Activated CD8-positive, alpha-beta memory T cell treated with anti-CD3 and anti-CD28 coated beads for 36 hours (primary cell): ENCODE measurements around the gene C6orf15. TPM values are rescaled to one million over a fixed set of nuclear protein-coding genes. Genes with fewer than 3 reads are reported as not detected.

Experiments used
- CTCF ChIA-PET: fragments of 350-600 bp; sonication (Branson Sonifier 250); formaldehyde crosslinking; loops from one replicate; lab custom pipeline; 2021; ENCODE audit warnings: antibody characterized with exemption; lab: Charles Lee
- POLR2A ChIA-PET: fragments of 350-600 bp; sonication (Branson Sonifier 250); formaldehyde crosslinking; loops from one replicate; lab custom pipeline; 2021; ENCODE audit warnings: antibody characterized with exemption; lab: Charles Lee
- total RNA-seq, 2 experiments: library from RNA; stranded (reverse); gene quantifications; one replicate each; pipeline ENCODE4 v1.2.3, GENCODE V29; 2021

The C6orf15 gene
- total RNA-seq: not detected

DNA sequence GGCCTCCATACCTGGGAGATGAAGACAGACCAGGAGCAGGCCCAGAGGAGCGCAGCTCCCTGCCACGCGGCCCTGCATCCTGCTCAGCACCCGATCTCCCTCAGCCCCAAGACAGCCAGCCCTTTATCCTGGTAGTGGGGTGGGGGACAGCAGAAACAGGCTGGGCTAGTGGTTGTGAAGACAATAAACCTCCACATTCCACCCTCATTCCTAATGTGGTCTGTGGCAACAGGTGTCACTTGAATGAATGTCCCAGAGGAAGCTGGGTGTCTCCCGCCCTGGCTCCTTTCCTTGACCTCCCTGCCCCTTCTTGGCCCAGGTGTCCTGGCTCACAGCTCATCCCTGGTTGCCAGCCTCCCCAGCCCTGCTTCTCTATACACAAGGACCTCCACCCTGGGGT, at the start of gene C6orf15:
Gene C6orf15 (minus strand): TSS at position 98 of the 400 bp plus-strand sequence. CDS start 20 bp downstream, at position 78.
- ChIA-PET CTCF (no interaction called here), POLR2A (no interaction called here)

DNA sequence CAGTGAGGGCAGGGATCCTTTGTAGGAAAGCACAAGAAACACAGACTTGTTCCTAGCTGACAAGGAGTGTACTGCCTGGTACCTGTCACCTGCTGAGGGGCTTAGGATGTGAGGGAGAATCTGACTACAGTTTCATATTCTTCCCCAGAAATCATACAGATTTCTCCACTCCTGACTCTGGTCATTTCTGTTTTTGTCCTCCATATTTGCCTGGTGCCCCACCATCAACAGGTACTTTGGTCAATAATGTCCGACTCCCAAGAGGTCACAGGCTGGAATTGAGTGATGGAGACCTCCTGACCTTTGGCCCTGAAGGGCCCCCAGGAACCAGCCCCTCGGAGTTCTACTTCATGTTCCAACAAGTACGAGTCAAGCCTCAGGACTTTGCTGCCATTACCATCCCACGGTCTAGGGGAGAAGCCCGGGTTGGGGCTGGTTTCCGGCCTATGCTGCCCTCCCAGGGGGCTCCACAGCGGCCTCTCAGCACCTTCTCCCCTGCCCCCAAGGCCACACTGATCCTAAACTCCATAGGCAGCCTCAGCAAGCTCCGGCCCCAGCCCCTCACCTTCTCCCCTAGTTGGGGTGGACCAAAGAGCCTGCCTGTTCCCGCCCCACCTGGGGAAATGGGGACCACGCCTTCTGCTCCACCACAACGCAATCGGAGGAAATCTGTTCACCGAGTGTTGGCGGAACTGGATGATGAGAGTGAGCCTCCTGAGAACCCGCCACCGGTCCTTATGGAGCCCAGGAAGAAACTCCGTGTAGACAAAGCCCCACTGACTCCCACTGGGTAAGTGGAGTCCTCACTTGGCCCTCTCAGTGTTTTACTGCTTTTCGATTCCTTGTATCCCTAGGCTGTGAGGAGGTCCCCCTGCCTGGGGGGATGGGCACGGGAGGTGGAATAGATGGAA, 49.1 kb upstream of the C6orf15 start:
- ChIA-PET POLR2A (no interaction called here), CTCF (interaction anchor here (1.4 kb wide), 1 partner anchor 35 kb away, joined by 5 read pairs; no protein-coding TSS in a partner anchor)

DNA sequence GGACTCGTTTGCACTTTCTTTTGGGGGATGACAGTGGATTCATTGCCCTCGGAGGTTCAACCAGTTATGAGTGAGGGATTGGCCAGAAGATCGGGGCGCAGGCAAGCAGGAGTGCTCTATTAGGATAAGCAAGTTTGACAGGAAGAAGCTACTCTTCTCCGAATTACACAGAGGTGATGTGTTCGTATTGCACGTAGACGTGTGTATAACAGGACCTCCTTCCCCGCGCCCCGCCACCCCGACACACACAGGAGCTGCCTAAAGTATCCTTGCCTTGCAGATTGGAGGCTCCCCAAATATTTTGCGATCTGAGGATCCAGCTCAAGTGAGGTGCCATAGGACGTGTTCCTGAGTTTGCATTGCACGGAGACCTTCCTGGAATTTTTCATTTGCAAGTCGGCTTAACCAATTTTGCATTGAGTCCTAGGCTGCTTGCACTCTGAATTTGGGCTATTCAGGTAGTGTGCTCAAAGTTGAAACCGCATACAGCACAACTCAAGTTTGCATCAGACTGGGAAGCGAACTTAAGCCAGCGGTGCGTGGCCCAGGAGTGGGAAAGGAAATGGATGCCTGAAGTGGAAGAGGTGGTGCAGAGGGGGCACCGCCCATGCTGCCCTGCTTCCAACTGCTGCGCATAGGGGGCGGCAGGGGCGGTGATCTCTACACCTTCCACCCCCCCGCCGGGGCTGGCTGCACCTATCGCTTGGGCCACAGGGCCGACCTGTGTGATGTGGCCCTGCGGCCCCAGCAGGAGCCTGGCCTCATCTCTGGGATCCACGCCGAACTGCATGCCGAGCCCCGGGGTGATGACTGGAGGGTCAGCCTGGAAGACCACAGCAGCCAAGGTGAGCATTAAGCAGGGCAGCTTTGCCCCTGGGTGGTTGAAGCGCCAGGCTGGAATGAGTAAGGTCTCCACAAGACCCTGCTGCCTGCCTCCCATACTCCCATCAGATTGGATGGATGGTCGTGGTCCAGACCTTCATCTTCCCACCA, 46.8 kb upstream of the C6orf15 start:
- ChIA-PET POLR2A (interaction anchor here (0.5 kb wide), 1 partner anchor 544 kb away, joined by 10 read pairs; no protein-coding TSS in a partner anchor), CTCF (interaction anchor here (0.5 to 1.3 kb wide), 3 partner anchors 32 to 208 kb away, joined by 3 to 5 read pairs (median 4); no protein-coding TSS in a partner anchor)

DNA sequence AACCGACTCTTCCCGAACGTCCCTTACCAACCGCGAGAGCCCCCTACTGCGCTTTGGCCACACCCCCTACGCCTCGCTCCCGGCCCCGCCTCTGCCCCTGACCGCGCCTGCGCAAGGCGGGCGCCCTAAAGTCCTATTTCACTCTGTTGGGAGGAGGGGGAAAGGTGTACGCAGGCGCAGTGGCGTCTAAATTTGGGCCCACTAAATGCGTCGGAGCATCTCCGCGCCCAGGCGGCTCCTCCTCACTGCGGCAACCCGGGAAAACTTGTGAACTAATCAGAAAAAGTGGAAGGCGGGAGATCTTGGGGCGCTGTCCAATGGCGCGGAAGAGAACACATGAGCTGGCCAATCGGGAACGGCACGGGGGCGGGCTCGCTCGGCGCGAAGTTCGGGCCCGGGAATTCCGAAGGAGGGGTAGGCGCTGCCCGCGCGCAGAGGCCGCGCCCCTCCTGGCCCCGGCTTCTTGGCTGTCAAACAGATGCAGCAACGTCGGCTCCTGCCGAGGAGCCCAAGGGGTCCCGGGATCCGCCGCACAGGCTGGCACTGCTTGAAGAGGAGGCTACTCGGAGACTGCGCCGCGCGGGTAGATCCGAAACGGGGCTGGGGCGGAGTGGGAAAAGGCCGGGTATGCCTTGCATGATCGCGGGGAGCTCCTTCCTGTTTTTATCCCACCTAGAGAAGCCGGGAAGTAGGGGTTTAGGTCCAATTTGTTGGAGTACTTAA, 45.9 kb upstream of the C6orf15 start, which contains the start of gene TCF19:
Gene TCF19 (plus strand): TSS at position 450 of the 723 bp plus-strand sequence. CDS start 881 bp downstream, outside the sequence.
- ChIA-PET CTCF (interaction anchor here (1.3 to 1.5 kb wide), 3 partner anchors 11 to 209 kb away, joined by 4 to 5 read pairs (median 4); no protein-coding TSS in a partner anchor), POLR2A (interaction anchor here (0.5 kb wide), 1 partner anchor 544 kb away, joined by 10 read pairs; no protein-coding TSS in a partner anchor)

DNA sequence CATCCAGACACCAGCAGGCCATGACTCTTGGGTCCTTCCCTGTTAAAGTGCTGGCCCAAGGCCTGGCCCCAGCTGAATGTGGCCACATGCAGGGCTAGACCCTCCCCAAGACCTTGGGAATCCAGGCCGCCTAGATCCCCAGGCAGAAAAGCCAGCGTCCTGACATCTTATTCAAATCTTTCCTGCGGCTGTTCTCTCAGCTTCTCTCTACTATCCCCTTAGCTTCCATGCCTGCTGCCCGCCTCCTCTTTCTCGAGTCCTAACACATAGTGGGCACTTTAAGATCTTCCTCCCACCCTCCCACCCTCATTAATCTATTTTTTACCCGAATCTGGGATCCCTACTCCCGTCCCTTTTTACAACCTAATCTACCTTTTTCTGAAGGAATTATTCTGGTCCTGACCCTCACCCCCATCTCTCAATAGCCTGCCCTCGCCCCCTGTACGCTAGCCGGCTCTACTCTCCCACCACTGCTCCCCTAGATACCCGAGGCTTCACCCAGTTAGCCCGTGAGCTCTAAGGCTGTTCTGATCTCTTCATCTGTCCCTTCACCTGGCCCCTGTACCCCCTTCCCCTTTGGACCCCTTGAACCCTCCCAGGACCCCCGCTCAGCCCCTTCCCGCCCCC, 45.3 kb upstream of the C6orf15 start, which contains the start of gene CCHCR1:
Gene CCHCR1 (minus strand): TSS at position 290 of the 627 bp plus-strand sequence. CDS start 202 bp downstream, at position 88.
- ChIA-PET POLR2A (no interaction called here), CTCF (interaction anchor here (1.4 to 1.5 kb wide), 2 partner anchors 12 to 20 kb away, joined by 4 read pairs; no protein-coding TSS in a partner anchor)

DNA sequence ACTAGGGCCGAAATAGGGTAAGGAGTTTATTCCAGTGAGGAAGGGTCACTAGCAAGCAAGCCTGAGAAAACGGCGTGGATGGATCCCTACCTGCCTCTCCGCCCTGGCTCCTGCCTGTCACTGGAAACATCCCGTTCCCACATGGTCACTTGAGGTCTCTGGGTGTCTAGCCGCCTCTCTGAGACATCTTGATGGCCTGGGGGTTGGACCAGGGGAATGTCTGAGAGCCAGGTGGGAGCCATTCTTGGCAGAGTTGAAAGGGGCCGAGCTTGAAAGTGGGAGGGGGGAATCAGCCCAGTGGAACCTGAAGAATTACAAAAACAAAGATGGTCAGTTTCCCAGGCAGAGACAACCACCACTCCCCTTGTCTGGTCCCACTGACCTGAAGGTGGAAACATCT, 44.3 kb upstream of the C6orf15 start:
- ChIA-PET CTCF (no interaction called here), POLR2A (no interaction called here)

DNA sequence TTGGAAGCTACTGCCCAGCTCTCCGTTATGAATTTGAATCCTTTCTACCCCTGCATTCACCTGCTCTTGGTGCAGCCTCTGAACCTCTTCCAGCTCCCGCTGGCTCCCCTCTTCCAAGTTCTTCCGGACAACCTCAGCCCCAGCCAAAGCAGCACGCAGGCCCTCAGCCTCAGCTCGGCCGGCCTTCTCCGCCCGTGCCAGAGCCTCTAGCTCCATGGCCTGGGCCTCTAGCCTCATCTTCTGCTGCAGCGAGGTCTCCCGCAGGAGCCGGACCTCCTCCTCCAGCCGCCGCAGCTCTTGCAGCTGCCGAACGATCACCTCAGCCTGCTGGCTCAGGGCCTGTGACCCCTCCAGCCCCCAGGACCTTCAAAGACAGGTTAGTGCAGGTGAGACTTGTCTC, 42.1 kb upstream of the C6orf15 start:
- ChIA-PET POLR2A (no interaction called here), CTCF (no interaction called here)

DNA sequence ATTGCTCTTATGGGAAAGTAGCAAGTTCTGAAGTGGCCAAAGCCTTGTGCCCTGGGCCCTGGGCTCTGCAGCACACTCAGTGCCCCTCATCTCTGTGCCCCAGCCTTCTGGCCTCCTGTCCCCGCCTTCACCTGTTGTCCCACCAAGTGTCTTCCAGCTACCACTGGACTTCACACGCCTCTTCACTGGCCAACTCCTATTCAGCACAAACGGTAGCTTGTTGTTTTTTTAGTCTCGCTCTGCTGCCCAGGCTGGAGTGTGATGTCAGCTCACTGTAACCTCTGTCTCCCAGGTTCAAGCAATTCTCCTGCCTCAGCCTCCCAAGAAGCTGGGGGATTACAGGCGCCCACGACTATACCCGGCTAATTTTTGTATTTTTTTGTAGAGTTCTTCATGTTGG, 40.4 kb upstream of the C6orf15 start:
- ChIA-PET POLR2A (no interaction called here), CTCF (interaction anchor here (0.6 kb wide), 1 partner anchor 407 kb away, joined by 3 read pairs; no protein-coding TSS in a partner anchor)

DNA sequence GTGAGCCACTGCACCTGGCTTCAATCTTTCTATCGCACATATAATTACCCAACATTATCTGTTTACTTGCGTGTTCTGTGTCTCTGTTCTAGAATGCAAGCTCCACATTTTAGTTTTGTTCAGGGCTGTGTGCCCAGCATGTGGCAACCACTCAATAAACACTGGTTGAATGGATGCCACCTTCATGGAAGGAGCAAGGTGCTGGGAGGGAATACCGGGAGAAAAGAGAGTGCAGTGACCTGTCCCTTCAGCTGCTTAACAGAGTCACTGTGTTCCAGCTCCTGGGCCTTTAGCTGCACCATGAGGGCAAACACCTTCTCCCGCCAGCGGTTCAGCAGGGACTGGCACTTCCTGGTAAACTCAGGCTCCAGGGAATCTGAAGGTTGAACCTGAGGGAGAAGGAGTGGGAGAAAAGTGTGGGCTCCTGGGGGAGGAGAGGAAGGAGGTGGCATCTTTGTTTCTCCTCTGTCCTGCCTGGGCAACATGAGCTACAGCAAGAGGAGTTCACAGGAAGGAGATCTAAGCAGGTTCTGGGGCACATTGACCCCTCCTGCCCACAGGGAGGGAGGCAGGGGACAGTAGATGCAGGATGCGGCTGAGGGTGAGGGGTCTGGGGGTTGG, 37.6 kb upstream of the C6orf15 start:
- POLR2A ChIA-PET: no interaction called here

DNA sequence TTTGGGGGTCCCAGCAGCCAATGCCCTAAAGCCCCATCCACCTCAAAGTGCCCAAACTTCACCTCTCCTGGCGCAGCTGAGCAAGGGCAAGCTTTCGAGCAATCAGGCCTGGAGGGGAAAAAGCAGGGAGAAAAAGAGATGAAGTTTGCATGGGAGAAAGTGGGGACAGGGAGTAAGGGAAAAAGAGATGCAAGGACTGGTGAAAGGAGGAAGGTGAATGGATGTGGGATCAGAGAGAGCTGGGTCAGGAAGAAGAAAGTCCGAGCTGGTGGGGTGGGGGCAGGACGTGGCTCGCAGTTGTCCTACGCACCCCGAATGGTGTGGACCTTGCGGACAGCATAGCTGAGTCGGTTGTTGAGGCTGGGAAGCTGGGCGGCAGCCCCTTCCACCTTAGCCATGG, 33.0 kb upstream of the C6orf15 start:
- POLR2A ChIA-PET: no interaction called here
- CTCF ChIA-PET: no interaction called here

More for the DNA sequence above, 37.6 kb upstream of the C6orf15 start:
- CTCF ChIA-PET: interaction anchor here (0.5 to 2.1 kb wide), 2 partner anchors 11 to 413 kb away, joined by 3 to 6 read pairs; partner anchors contain the start of gene PSORS1C2

DNA sequence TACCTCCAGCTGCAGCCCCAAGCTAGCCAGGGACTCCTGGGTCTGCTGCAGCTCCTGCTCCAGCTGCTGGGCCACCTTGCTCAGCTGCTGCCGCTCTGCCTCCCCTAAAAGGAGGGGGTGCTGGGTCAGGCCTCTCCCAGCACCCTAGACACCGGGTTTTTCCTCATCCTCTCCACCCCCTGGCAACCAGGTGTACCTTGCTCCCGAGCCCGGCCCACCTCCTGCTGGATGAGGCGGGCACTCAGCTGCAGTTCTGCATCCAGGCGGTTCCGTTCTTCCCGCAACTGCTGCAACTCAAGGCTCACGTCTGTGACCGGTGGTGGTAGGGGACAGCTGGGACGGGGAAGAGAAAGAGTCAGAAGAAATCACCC, 32.6 kb upstream of the C6orf15 start:
- CTCF ChIA-PET: no interaction called here
- POLR2A ChIA-PET: no interaction called here

DNA sequence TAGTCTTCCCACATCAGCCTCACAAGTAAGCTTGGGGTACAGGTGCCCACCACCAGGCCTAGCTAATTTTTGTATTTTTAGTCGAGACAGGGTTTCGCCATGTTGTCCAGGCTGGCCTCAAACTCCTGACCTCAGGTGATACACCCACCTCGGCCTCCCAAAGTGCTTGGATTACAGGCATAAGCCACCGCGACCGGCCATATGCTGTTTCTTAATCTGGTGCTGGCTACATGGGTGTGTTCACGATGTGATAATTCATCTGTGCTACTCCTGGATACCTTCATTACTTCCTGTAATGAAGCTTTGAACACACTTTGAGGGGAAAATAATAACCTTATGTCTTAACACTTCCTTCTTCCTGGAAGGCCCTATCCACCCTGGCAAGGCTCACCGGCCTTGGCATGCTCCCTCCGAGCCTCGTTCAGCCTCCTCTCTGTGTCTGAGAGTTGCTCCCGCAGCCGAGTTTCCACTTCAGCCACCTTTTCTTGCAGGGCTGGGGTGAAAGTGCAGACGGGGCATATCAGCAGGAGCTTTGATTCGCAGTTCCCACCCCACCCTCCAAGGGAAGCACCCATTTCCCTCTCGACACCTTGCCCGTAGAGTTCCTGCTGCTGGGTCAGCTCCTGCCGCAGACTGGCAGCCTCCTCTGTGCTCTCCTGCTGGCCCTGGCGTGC, 32.1 kb upstream of the C6orf15 start:
- ChIA-PET POLR2A (no interaction called here), CTCF (interaction anchor here (1.5 kb wide), 1 partner anchor 14 kb away, joined by 6 read pairs; no protein-coding TSS in a partner anchor)

DNA sequence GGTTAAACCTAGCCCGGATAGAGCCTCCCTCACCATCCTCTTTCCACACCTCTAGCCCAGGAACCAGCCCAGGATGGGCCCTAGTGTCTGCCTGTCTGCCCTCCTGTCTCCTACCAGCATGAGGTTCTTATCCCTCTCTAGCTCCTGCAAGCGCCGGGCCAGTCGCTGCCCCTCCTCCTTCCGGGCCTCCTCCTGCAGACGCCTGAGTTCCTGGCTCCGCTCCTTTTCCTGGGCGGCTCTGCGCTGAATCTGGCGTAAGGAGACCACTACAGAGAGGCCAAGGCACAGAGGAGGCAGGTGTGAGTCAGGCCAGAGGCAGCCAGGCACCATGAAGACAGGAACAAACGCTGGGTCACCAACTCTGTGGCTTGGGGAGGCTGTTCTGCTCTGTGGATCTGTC, 30.8 kb upstream of the C6orf15 start:
- POLR2A ChIA-PET: no interaction called here
- CTCF ChIA-PET: interaction anchor here (1.5 kb wide), 1 partner anchor 13 kb away, joined by 6 read pairs; no protein-coding TSS in a partner anchor

DNA sequence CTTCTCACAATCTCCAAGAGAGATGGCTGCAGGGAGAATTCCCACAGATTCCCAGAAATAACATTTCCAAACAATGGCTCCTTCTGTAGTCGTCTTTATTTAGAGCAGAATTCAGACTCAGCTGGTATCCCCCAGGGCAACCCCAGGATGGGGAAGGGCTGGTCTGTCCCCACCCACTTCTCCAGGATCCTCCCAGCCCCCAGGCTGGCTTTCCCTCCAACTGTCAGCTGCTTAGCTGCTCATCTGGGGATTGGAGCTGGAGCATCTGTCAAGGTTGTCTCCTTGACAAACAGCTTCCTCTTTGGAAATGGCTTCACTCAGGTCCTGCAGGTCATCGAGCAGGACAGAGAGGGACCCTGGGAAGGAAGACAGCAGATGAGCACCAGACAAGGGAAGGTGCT, 30.0 kb upstream of the C6orf15 start:
- CTCF ChIA-PET: interaction anchor here (1.1 to 1.3 kb wide), 2 partner anchors 18 to 50 kb away, joined by 3 to 5 read pairs; no protein-coding TSS in a partner anchor

DNA sequence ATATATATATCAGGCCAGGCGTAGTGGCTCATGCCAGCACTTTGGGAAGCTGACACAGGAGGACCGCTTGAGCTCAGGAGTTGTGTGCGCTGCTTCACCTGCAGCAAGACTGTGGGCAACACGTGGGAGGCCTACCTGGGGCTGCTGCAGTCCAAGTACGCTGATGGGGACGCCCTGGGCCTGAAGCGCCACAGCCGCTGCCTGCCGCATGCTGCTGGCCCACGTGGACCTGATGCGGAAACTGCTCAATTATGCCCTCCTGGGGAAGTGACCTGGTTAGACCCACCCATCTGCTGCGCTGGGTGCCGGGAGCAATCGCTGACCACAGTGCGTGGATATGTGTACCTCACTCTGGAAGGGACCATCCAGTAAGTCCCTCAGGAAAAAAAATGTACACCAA, 28.3 kb upstream of the C6orf15 start:
- ChIA-PET POLR2A (no interaction called here), CTCF (no interaction called here)

More for the DNA sequence above, 30.0 kb upstream of the C6orf15 start:
- POLR2A ChIA-PET: no interaction called here

DNA sequence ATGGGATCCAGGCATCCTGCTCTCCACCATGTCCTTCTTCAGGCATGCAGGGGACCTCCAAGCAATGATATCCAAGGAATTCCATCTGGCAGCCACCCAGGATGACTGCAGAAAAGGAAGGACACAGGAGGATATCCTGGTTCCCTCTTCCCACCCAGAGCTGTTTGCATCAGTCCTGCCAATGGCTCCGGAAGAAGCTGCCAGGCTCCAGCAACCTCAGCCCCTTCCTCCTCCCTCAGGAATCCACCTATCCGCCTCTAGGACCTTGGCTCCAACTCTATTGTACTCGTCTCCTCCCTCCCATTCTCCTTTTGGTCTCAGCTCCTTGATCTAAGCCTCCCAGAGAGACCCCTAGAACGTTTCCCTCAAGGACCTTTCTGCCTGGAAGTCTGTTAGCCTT, 27.2 kb upstream of the C6orf15 start:
- POLR2A ChIA-PET: no interaction called here
- CTCF ChIA-PET: interaction anchor here (0.9 to 3.2 kb wide), 3 partner anchors 11 to 236 kb away, joined by 3 to 18 read pairs (median 6); no protein-coding TSS in a partner anchor
